CD4-positive, alpha-beta T cell (primary cell): ENCODE data around the gene SPAAR. TPM values are rescaled to one million over a fixed set of nuclear protein-coding genes. Genes with fewer than 3 reads are reported as not detected.

ENCODE experiments used
- ATAC-seq: fragments of 200-7000 bp; cut with Tn5 transposase; one replicate; pipeline ENCODE4 v1.10.0; 2022; ENCODE audit warnings: mild to moderate bottlenecking; ENCODE audit not compliant: poor library complexity
- CTCF ChIA-PET: fragments of 350-600 bp; sonication (Branson Sonifier 250); formaldehyde crosslinking; loops from one replicate; lab custom pipeline; 2021; ENCODE audit warnings: antibody characterized with exemption, inconsistent platforms; lab: Charles Lee
- POLR2A ChIA-PET: fragments of 350-600 bp; sonication (Branson Sonifier 250); formaldehyde crosslinking; loops from one replicate; lab custom pipeline; 2021; ENCODE audit warnings: antibody characterized with exemption, inconsistent platforms; lab: Charles Lee
- DNase-seq, 14 experiments: peaks; one replicate each; pipeline ENCODE4 v3.0.0-alpha.2; 2013 to 2020; ENCODE audit warnings: mixed read lengths in 2 of 14
- H3K27ac ChIP-seq, 2 donors: one replicate each; pipeline versions ENCODE4 v1.5.1 to v1.7.0; 2013; ENCODE audit warnings: low read length in 2 of 2, low read depth in 1 of 2, mild to moderate bottlenecking in 1 of 2
- H3K27me3 ChIP-seq, 2 experiments: 1 replicate in 1 of 2; 2 replicates in 1 of 2; pipeline versions ENCODE4 v1.6.1 to v1.7.0; 2013; ENCODE audit warnings: low read length in 2 of 2, control low read depth in 1 of 2, mild to moderate bottlenecking in 1 of 2, moderate library complexity in 1 of 2; ENCODE audit not compliant: insufficient read depth in 2 of 2, control insufficient read depth in 1 of 2
- H3K36me3 ChIP-seq: one replicate; pipeline ENCODE4 v1.6.1; 2013; ENCODE audit warnings: low read length, control low read depth; ENCODE audit not compliant: insufficient read depth
- H3K4me1 ChIP-seq: one replicate; pipeline ENCODE4 v1.6.1; 2013; ENCODE audit warnings: low read length, control low read depth; ENCODE audit not compliant: insufficient read depth
- H3K4me3 ChIP-seq: one replicate; pipeline ENCODE4 v1.5.1; 2013; ENCODE audit warnings: mild to moderate bottlenecking, low read length, moderate library complexity
- H3K9me3 ChIP-seq, 2 experiments: 1 replicate in 1 of 2; 2 replicates in 1 of 2; pipeline versions ENCODE4 v1.6.1 to v1.7.0; 2013; ENCODE audit warnings: low read length in 2 of 2, mild to moderate bottlenecking in 2 of 2, control low read depth in 1 of 2, moderate library complexity in 1 of 2; ENCODE audit not compliant: control insufficient read depth in 1 of 2, insufficient read depth in 1 of 2
- H3K27ac Mint-ChIP-seq: one replicate; pipeline ENCODE4 v1.8.0; 2020; ENCODE audit warnings: mixed read lengths
- H3K27me3 Mint-ChIP-seq: one replicate; pipeline ENCODE4 v1.8.0; 2021; ENCODE audit warnings: mixed read lengths
- H3K36me3 Mint-ChIP-seq: one replicate; pipeline ENCODE4 v1.8.0; 2021; ENCODE audit warnings: low read depth, mixed read lengths
- H3K4me1 Mint-ChIP-seq: one replicate; pipeline ENCODE4 v1.8.0; 2021; ENCODE audit warnings: low read depth, mixed read lengths
- H3K4me3 Mint-ChIP-seq: one replicate; pipeline ENCODE4 v1.8.0; 2020; ENCODE audit warnings: mild to moderate bottlenecking, mixed read lengths
- H3K9me3 Mint-ChIP-seq: one replicate; pipeline ENCODE4 v1.8.0; 2020; ENCODE audit warnings: mixed read lengths
- intact Hi-C, 2 experiments: fragments of 100-400 bp; cut with DNase I in 1 of 2; cut with micrococcal nuclease in 1 of 2; formaldehyde crosslinking; loops; one replicate each; pipeline versions ENCODE4 v1.15.1 to v1.9.0; 2023 to 2025; cut with DNase I, micrococcal nuclease
- total RNA-seq, 174 experiments: library from RNA in 2 of 174; stranded (reverse) in 2 of 174; gene quantifications; one replicate each; pipeline ENCODE4 v1.2.3 and lab custom pipeline; 2021 to 2026
- TF ChIP-seq, protein P1 (sequence below): fragments of 200-600 bp; IDR thresholded peaks from one replicate; pipeline ENCODE4 v1.8.0; 2022; ENCODE audit warnings: antibody characterized with exemption, mild to moderate bottlenecking

The SPAAR gene
- total RNA-seq, 2 experiments from 2014 or later, result not detected

DNA sequence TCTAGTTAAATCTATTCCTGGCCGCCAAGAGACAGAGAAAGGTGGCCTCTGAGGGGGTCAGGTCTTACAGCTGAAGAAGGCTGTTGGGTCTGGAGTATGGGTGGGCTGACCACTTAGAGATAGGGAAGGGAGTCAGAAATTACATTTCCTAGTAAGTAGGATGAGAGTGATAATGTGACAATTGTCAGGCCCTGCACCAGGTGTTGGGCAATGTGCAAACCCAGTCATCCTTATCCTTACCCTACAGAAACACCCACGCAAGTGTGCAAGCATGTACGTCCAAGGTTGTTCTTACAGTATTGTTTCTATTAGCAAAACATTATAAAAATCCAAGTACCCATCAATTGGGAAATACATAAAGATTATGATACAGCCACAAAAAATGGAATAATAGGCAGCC lies 9.5 kb downstream of the SPAAR start:
- H3K27me3 Mint-ChIP-seq, result no peaks in the 10 kb centered on the region
- CTCF ChIA-PET, result interaction anchor here (1.4 kb wide), 1 partner anchor 8 kb away, joined by 4 read pairs; no protein-coding TSS in a partner anchor
- no peaks in the 10 kb centered on the region for H3K9me3 Mint-ChIP-seq
- no peaks in the 10 kb centered on the region for H3K36me3 Mint-ChIP-seq
- intact Hi-C loops, result no loop called here
- no peak overlapping the region for H3K4me3 ChIP-seq
- H3K27ac Mint-ChIP-seq, result peak overlapping the region; percentile 9
- peaks cover 15% of the 10 kb centered on the region for H3K4me1 Mint-ChIP-seq
- POLR2A ChIA-PET, result interaction anchor here (2.1 kb wide), 1 partner anchor 22 kb away, joined by 7 read pairs; no protein-coding TSS in a partner anchor
- TF ChIP-seq, protein P1, sequence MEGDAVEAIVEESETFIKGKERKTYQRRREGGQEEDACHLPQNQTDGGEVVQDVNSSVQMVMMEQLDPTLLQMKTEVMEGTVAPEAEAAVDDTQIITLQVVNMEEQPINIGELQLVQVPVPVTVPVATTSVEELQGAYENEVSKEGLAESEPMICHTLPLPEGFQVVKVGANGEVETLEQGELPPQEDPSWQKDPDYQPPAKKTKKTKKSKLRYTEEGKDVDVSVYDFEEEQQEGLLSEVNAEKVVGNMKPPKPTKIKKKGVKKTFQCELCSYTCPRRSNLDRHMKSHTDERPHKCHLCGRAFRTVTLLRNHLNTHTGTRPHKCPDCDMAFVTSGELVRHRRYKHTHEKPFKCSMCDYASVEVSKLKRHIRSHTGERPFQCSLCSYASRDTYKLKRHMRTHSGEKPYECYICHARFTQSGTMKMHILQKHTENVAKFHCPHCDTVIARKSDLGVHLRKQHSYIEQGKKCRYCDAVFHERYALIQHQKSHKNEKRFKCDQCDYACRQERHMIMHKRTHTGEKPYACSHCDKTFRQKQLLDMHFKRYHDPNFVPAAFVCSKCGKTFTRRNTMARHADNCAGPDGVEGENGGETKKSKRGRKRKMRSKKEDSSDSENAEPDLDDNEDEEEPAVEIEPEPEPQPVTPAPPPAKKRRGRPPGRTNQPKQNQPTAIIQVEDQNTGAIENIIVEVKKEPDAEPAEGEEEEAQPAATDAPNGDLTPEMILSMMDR, result no peak
- H3K36me3 ChIP-seq, result no peaks in the 10 kb centered on the region
- DNase-seq (no peak), ATAC-seq (no peak)
- peaks cover 3% of the 10 kb centered on the region for H3K4me1 ChIP-seq
- no peaks in the 10 kb centered on the region for H3K9me3 ChIP-seq
- H3K27ac ChIP-seq, result no peak overlapping the region
- no peak overlapping the region for H3K4me3 Mint-ChIP-seq
- no peaks in the 10 kb centered on the region for H3K27me3 ChIP-seq

DNA sequence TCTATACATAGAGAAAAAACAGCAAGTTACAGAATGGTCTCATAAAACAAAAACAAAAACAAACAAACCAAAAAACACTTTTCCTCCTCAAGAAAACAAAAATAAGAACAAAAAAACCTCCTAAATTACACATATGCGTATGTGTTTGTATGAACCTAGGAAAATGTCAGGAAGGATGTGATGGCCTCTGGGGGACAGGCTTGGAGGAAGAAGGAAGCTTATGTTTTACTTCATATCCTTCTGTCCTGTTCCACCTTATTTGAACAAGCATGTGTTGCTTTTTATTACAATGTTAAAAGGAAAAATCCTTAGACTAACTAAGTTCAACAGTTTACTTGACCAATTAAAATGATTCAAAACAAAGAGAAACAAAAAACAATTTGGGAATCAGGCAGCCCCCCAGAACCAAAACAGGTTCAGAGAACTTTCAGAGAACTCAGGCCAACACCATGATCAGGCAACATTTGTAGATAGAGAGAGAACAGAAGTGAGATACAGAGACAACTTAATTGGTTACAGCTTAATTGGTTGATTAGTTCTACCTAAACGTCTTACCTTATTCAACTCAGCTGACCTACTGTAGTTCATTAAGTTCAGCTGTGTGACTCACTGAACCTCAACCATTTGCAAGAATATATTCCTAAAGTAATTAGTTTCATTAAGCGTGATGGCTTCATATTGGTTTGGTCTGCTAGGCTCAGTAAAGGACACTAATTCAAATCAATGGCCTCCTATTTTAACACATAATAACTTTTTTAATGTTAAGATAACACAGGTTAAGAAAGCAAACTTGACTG lies 10.1 kb downstream of the SPAAR start:
- POLR2A ChIA-PET, result interaction anchor here (1.5 kb wide), 1 partner anchor 8 kb away, joined by 5 read pairs; no protein-coding TSS in a partner anchor
- intact Hi-C loops, result no loop called here
- CTCF ChIA-PET, result interaction anchor here (1.4 kb wide), 1 partner anchor 9 kb away, joined by 4 read pairs; no protein-coding TSS in a partner anchor
- H3K9me3 ChIP-seq, result no peaks in the 10 kb centered on the region
- no peaks in the 10 kb centered on the region for H3K36me3 Mint-ChIP-seq
- H3K27ac ChIP-seq, result no peak overlapping the region
- H3K4me1 ChIP-seq, result peaks cover under 1% of the 10 kb centered on the region
- H3K4me1 Mint-ChIP-seq, result peaks cover 15% of the 10 kb centered on the region
- H3K27ac Mint-ChIP-seq, result peak overlapping the region; percentile 9
- H3K27me3 ChIP-seq, result no peaks in the 10 kb centered on the region
- no peaks in the 10 kb centered on the region for H3K9me3 Mint-ChIP-seq
- no peak overlapping the region for H3K4me3 Mint-ChIP-seq
- ATAC-seq, result no peak
- no peak for DNase-seq
- TF ChIP-seq, protein P1, result no peak
- no peaks in the 10 kb centered on the region for H3K36me3 ChIP-seq
- no peaks in the 10 kb centered on the region for H3K27me3 Mint-ChIP-seq
- no peak overlapping the region for H3K4me3 ChIP-seq

DNA sequence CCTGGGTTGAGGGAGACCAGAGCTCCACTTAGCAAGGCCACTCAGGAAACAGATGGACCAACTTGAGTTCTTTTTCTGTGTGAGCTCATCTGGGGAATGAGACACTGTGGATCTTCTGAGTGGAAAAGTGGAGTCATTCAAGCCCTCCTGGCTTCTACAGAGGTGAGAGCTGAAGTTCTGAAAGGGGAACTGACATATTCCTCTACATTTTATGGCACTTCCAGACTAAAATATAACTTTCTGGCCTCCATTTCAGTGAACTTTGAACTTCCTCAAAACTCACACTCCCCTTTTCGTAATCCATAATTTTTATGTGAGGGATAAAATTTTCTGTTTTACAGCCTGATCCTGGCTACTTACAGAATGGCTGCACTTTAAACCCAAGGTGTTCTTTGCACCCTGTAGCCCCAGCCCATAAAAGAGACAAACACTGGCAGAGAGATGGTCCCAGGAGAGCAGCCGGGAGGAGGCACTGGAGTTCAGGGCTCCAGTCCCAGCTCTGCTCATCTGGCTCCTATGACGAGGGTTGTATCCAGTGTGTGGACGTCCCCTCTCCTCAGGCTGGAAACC lies 10.8 kb downstream of the SPAAR start:
- POLR2A ChIA-PET, result interaction anchor here (1.5 kb wide), 1 partner anchor 9 kb away, joined by 5 read pairs; no protein-coding TSS in a partner anchor
- H3K27me3 Mint-ChIP-seq, result no peaks in the 10 kb centered on the region
- H3K27ac ChIP-seq, result peak overlapping the region in 1 of 2 donors; percentile 5

More for the DNA sequence above, 10.8 kb downstream of the SPAAR start:
- ATAC-seq (no peak), DNase-seq (no peak)
- intact Hi-C loops, result no loop called here
- Mint-ChIP-seq H3K36me3 (no peaks in the 10 kb centered on the region), H3K9me3 (no peaks in the 10 kb centered on the region), H3K27ac (peak overlapping the region; percentile 9), H3K4me3 (no peak overlapping the region), H3K4me1 (peaks cover 15% of the 10 kb centered on the region)
- TF ChIP-seq, protein P1, result no peak
- CTCF ChIA-PET, result interaction anchor here (1.4 kb wide), 1 partner anchor 9 kb away, joined by 4 read pairs; no protein-coding TSS in a partner anchor
- Histone ChIP-seq H3K4me1 (no peaks in the 10 kb centered on the region), H3K36me3 (no peaks in the 10 kb centered on the region), H3K27me3 (no peaks in the 10 kb centered on the region), H3K9me3 (no peaks in the 10 kb centered on the region), H3K4me3 (no peak overlapping the region)
